DOHH2 (cell line): ENCODE measurements around the gene ANGPT4.

Experiments used
- H3F3A ChIP-seq: fragments of 200-600 bp; sonication (generic), shearing (Covaris generic); 2 replicates; pipeline ENCODE4 v1.6.0; 2016; ENCODE audit warnings: antibody characterized with exemption, mild to moderate bottlenecking; ENCODE audit not compliant: control insufficient read depth, insufficient read depth
- H3K27ac ChIP-seq: fragments of 200-600 bp; sonication (generic); 2 replicates; pipeline ENCODE4 v1.5.1; 2014; ENCODE audit warnings: low read depth, mild to moderate bottlenecking, low read length, moderate library complexity
- H3K27me3 ChIP-seq: fragments of 200-600 bp; sonication (generic); 2 replicates; pipeline ENCODE4 v1.6.1; 2014; ENCODE audit warnings: mild to moderate bottlenecking, low read length, mixed read lengths; ENCODE audit not compliant: control insufficient read depth
- H3K36me3 ChIP-seq: fragments of 200-600 bp; sonication (generic); 2 replicates; pipeline ENCODE4 v1.6.1; 2014; ENCODE audit warnings: mild to moderate bottlenecking, low read length, moderate library complexity, mixed read lengths; ENCODE audit not compliant: control insufficient read depth
- H3K4me1 ChIP-seq: fragments of 200-600 bp; sonication (generic); 2 replicates; pipeline ENCODE4 v1.6.1; 2014; ENCODE audit warnings: mild to moderate bottlenecking, low read length, mixed read lengths; ENCODE audit not compliant: control insufficient read depth
- H3K4me2 ChIP-seq: fragments of 200-600 bp; sonication (generic); 2 replicates; pipeline ENCODE4 v1.6.0; 2014; ENCODE audit warnings: mild to moderate bottlenecking, low read length, moderate library complexity
- H3K4me3 ChIP-seq: fragments of 200-600 bp; sonication (generic); 2 replicates; pipeline ENCODE4 v1.5.1; 2014; ENCODE audit warnings: mild to moderate bottlenecking, low read length, mixed read lengths
- H3K79me2 ChIP-seq: fragments of 200-600 bp; sonication (generic); 2 replicates; pipeline ENCODE4 v1.6.1; 2014; ENCODE audit warnings: mild to moderate bottlenecking, low read length, mixed read lengths; ENCODE audit not compliant: control insufficient read depth
- H3K9me2 ChIP-seq: fragments of 200-600 bp; sonication (generic); replicated peaks from 2 replicates; pipeline ENCODE4 v1.6.1; 2014; ENCODE audit warnings: mild to moderate bottlenecking, low read length, mixed read lengths; ENCODE audit not compliant: control insufficient read depth
- H3K9me3 ChIP-seq: fragments of 200-600 bp; sonication (generic); 2 replicates; pipeline ENCODE4 v1.6.1; 2014; ENCODE audit warnings: antibody characterized with exemption, low read length, mixed read lengths; ENCODE audit not compliant: control insufficient read depth, insufficient read depth
- H4K20me1 ChIP-seq: fragments of 200-600 bp; sonication (generic); 2 replicates; pipeline ENCODE4 v1.6.0; 2014; ENCODE audit warnings: low read depth, mild to moderate bottlenecking, antibody characterized with exemption, low read length, moderate library complexity; ENCODE audit not compliant: control insufficient read depth, insufficient read depth
- CTCF ChIP-seq: fragments of 200-600 bp; sonication (generic); IDR thresholded peaks from one replicate; pipeline ENCODE4 v1.5.1; 2014; ENCODE audit warnings: antibody characterized with exemption, mild to moderate bottlenecking, low read depth, low read length; ENCODE audit not compliant: poor library complexity, severe bottlenecking
- EZH2phosphoT487 ChIP-seq: fragments of 200-600 bp; sonication (generic); IDR thresholded peaks from 2 replicates; pipeline ENCODE4 v1.6.1; 2017; ENCODE audit warnings: borderline replicate concordance, mild to moderate bottlenecking, antibody characterized with exemption, low read length, moderate library complexity, mixed read lengths

The ANGPT4 gene

GRCh38 chr20:841568-842546, 74.3 kb downstream of the ANGPT4 start:
- Histone ChIP-seq H3K27ac (no peak overlapping the region), H3K36me3 (peaks cover 15% of the 10 kb centered on the region), H3K4me1 (peaks cover 52% of the 10 kb centered on the region), H3F3A (peaks cover 13% of the 10 kb centered on the region), H3K4me3 (peak overlapping the region; percentile 44), H4K20me1 (peaks cover 4% of the 10 kb centered on the region; the same call in 1 of the 2 replicates), H3K9me3 (no peaks in the 10 kb centered on the region), H3K9me2 (no peaks in the 10 kb centered on the region), H3K79me2 (peaks cover 48% of the 10 kb centered on the region), H3K4me2 (peak overlapping the region; percentile 50), H3K27me3 (peaks cover 5% of the 10 kb centered on the region; the same call in 1 of the 2 replicates)
- TF ChIP-seq CTCF (no peak), EZH2phosphoT487 (no peak)

GRCh38 chr20:840858-841567, 75.1 kb downstream of the ANGPT4 start:
- Histone ChIP-seq H3K9me3 (no peaks in the 10 kb centered on the region), H4K20me1 (peaks cover 4% of the 10 kb centered on the region; the same call in 1 of the 2 replicates), H3K4me1 (peaks cover 51% of the 10 kb centered on the region), H3K27me3 (peaks cover 5% of the 10 kb centered on the region; the same call in 1 of the 2 replicates), H3K36me3 (peaks cover 9% of the 10 kb centered on the region; the same call in 1 of the 2 replicates), H3K4me3 (peak overlapping the region; percentile 44), H3K9me2 (no peaks in the 10 kb centered on the region), H3K27ac (no peak overlapping the region), H3F3A (peaks cover 11% of the 10 kb centered on the region), H3K79me2 (peaks cover 47% of the 10 kb centered on the region), H3K4me2 (peak overlapping the region; percentile 50)
- TF ChIP-seq EZH2phosphoT487 (no peak), CTCF (no peak)

GRCh38 chr20:840503-840857, 75.7 kb downstream of the ANGPT4 start:
- H3K4me1 ChIP-seq, result peaks cover 51% of the 10 kb centered on the region
- H3K36me3 ChIP-seq, result peaks cover 6% of the 10 kb centered on the region; the same call in 1 of the 2 replicates
- H3K27ac ChIP-seq, result no peak overlapping the region
- H4K20me1 ChIP-seq, result peaks cover 4% of the 10 kb centered on the region; the same call in 1 of the 2 replicates
- no peak overlapping the region; the same call in 1 of the 2 replicates for H3K4me3 ChIP-seq
- H3F3A ChIP-seq, result peaks cover 7% of the 10 kb centered on the region; the same call in 1 of the 2 replicates
- peaks cover 5% of the 10 kb centered on the region; the same call in 1 of the 2 replicates for H3K27me3 ChIP-seq
- no peak overlapping the region for H3K4me2 ChIP-seq
- no peaks in the 10 kb centered on the region for H3K9me2 ChIP-seq
- H3K9me3 ChIP-seq, result no peaks in the 10 kb centered on the region
- TF ChIP-seq EZH2phosphoT487 (no peak), CTCF (no peak)
- peaks cover 46% of the 10 kb centered on the region for H3K79me2 ChIP-seq
